ENCODE results near the gene C1orf21. TPM values are rescaled to one million over a fixed set of nuclear protein-coding genes. Genes with fewer than 3 reads are reported as not detected.

C1orf21 gene
- total RNA-seq, 1 experiment from 2014 or later: 28.5 TPM

- no peak for TF ChIP-seq E2F4 (CRISPR knock-in tag; IDR thresholded peaks at IDR 0.05; ENCODE audit: borderline replicate concordance, low read depth)
- TF ChIP-seq ZMAT4 (CRISPR knock-in tag; IDR thresholded peaks at IDR 0.05): no peak
- no peak for TF ChIP-seq ZNF671 (CRISPR knock-in tag; IDR thresholded peaks at IDR 0.05)
- no peak for TF ChIP-seq NFE2L1 (CRISPR knock-in tag; IDR thresholded peaks at IDR 0.05)
- TF ChIP-seq CTCF (IDR thresholded peaks at IDR 0.05): no peak
- no peak for TF ChIP-seq IRF2 (CRISPR knock-in tag; IDR thresholded peaks at IDR 0.05; ENCODE audit: borderline replicate concordance, low read depth)
- TF ChIP-seq KAT7 (CRISPR knock-in tag; IDR thresholded peaks at IDR 0.05; ENCODE audit: borderline replicate concordance): no peak
Measured at GRCh38 chr1:184622136-184622823, 235.5 kb downstream of the C1orf21 start (continued).

- no peak for ATAC-seq
- Mint-ChIP-seq H3K4me1 (peaks cover 4% of the 10 kb centered on the region; the same call in 1 of the 2 replicates), H3K36me3 (no peaks in the 10 kb centered on the region), H3K27me3 (ENCODE audit: low read depth) (no peaks in the 10 kb centered on the region), H3K4me3 (no peak overlapping the region), H3K27ac (no peak overlapping the region), H3K9me3 (no peaks in the 10 kb centered on the region)
- DNase-seq (ENCODE audit: low spot score): no peak
- no peak for TF ChIP-seq FOXK1 (CRISPR knock-in tag; IDR thresholded peaks at IDR 0.05)
- no peak for TF ChIP-seq ZSCAN18 (CRISPR knock-in tag; IDR thresholded peaks at IDR 0.05)
- TF ChIP-seq FOXJ3 (CRISPR knock-in tag; IDR thresholded peaks at IDR 0.05; ENCODE audit: borderline replicate concordance): no peak
- no peak for TF ChIP-seq ZNF232 (CRISPR knock-in tag; IDR thresholded peaks at IDR 0.05)
- no peak for TF ChIP-seq RELA (CRISPR knock-in tag; IDR thresholded peaks at IDR 0.05; ENCODE audit: borderline replicate concordance)
- TF ChIP-seq ELF4 (CRISPR knock-in tag; IDR thresholded peaks at IDR 0.05; ENCODE audit: low read depth): no peak
- no peak for TF ChIP-seq JUN (CRISPR knock-in tag; IDR thresholded peaks at IDR 0.05)
- no peak for TF ChIP-seq NR3C1 (CRISPR knock-in tag; conservative IDR thresholded peaks at IDR 0.05; ENCODE audit: low read depth)
- TF ChIP-seq PRDM15 (CRISPR knock-in tag; IDR thresholded peaks at IDR 0.05): no peak
- ChIA-PET CTCF (interaction anchor here (0.5 kb wide), 1 partner anchor 53 kb away, joined by 3 read pairs; no protein-coding TSS in a partner anchor), POLR2A (no interaction called here)
Measured at GRCh38 chr1:184623404-184623803, 236.6 kb downstream of the C1orf21 start.

All from WTC11 (cell line).